Loucy (cell line): ENCODE data around the gene FMN2.

ENCODE experiments used
- CTCF ChIP-seq: fragments of 200-600 bp; sonication (generic); conservative IDR thresholded peaks from 2 replicates; pipeline ENCODE4 v1.5.1; 2014; ENCODE audit warnings: mild to moderate bottlenecking, antibody characterized with exemption, low read length
- EZH2phosphoT487 ChIP-seq: fragments of 200-600 bp; IDR thresholded peaks from 2 replicates; pipeline ENCODE4 v1.6.1; 2018; ENCODE audit warnings: antibody characterized with exemption, mild to moderate bottlenecking, moderate library complexity, borderline replicate concordance

- TF ChIP-seq CTCF (no peak), EZH2phosphoT487 (no peak)
Observed at GRCh38 chr1:240056350-240056749, 35.3 kb upstream of the FMN2 start.
